22Rv1 (cell line): ENCODE results near the gene PDGFD.

Experiments
- H3K27ac ChIP-seq: fragments of 450-650 bp; 2 replicates; pipeline ENCODE4 v1.5.1; 2017
- CTCF ChIP-seq: fragments of 450-650 bp; IDR thresholded peaks from 2 replicates; pipeline ENCODE4 v1.5.1; 2017; ENCODE audit warnings: mild to moderate bottlenecking
- ZFX ChIP-seq: fragments of 450-650 bp; IDR thresholded peaks from 2 replicates; pipeline ENCODE4 v1.6.1; 2017; ENCODE audit warnings: antibody characterized with exemption, borderline replicate concordance

Gene PDGFD

GRCh38 chr11:103895106-103895505, 268.8 kb downstream of the PDGFD start:
- H3K27ac ChIP-seq, result no peak overlapping the region
- no peak for TF ChIP-seq CTCF
- no peak for TF ChIP-seq ZFX

GRCh38 chr11:103894673-103895072, 269.3 kb downstream of the PDGFD start:
- H3K27ac ChIP-seq, result no peak overlapping the region
- no peak for TF ChIP-seq ZFX
- no peak for TF ChIP-seq CTCF

- TF ChIP-seq CTCF, result no peak
- TF ChIP-seq ZFX, result no peak
- no peak overlapping the region for H3K27ac ChIP-seq
Measured at GRCh38 chr11:103894034-103894433, 269.9 kb downstream of the PDGFD start.

GRCh38 chr11:103893371-103893770, 270.6 kb downstream of the PDGFD start:
- no peak for TF ChIP-seq ZFX
- TF ChIP-seq CTCF, result no peak
- H3K27ac ChIP-seq, result no peak overlapping the region

- TF ChIP-seq CTCF (no peak), ZFX (no peak)
- no peak overlapping the region for H3K27ac ChIP-seq
Measured at GRCh38 chr11:103892603-103893002, 271.3 kb downstream of the PDGFD start.

GRCh38 chr11:103890654-103891053, 273.3 kb downstream of the PDGFD start:
- TF ChIP-seq CTCF, result no peak
- TF ChIP-seq ZFX, result no peak
- no peak overlapping the region for H3K27ac ChIP-seq

- H3K27ac ChIP-seq, result no peak overlapping the region
- TF ChIP-seq CTCF (no peak), ZFX (no peak)
Measured at GRCh38 chr11:103889679-103890078, 274.3 kb downstream of the PDGFD start.
